Gastrocnemius medialis (tissue), 4 donors: Measurements from ENCODE around the gene NXN.

Experiments used
- CTCF ChIP-seq, 5 experiments: fragments of 450-650 bp in 3 of 5; fragments of 200-600 bp in 2 of 5; sonication (generic) in 2 of 5; IDR thresholded peaks in 4 of 5; conservative IDR thresholded peaks in 1 of 5; 1 replicate in 4 of 5; 2 replicates in 1 of 5; pipeline ENCODE4 v1.5.1; 2016 to 2019; ENCODE audit warnings: antibody characterized with exemption in 5 of 5, mild to moderate bottlenecking in 3 of 5, moderate library complexity in 3 of 5
- POLR2A ChIP-seq, 2 donors: fragments of 450-650 bp; IDR thresholded peaks; one replicate each; pipeline ENCODE4 v1.6.1; 2017; ENCODE audit warnings: antibody characterized with exemption in 2 of 2, mild to moderate bottlenecking in 2 of 2, moderate library complexity in 2 of 2

GRCh38 chr17:811051-811784 lies 168.4 kb downstream of the NXN start:
- no peak for TF ChIP-seq CTCF (IDR thresholded peaks at IDR 0.05 in 4 of 5, conservative IDR thresholded peaks at IDR 0.05 in 1 of 5)
- no peak for TF ChIP-seq POLR2A (IDR thresholded peaks at IDR 0.05)
